Measurements from ENCODE around the gene GRK1.

GRCh38 chr13:113631341-113632095 lies 35.5 kb upstream of the GRK1 start:
- no peak for TF ChIP-seq CTCF (IDR thresholded peaks at IDR 0.05; ENCODE audit: insufficient read depth, low read length, poor library complexity, severe bottlenecking)
- no peak for TF ChIP-seq EZH2phosphoT487 (conservative IDR thresholded peaks at IDR 0.05; ENCODE audit: low read length)

All from SU-DHL-6 (cell line).